ENCODE data around the gene ATCAY. TPM values are rescaled to one million over a fixed set of nuclear protein-coding genes. Genes with fewer than 3 reads are reported as not detected.

ATCAY gene, protein sequence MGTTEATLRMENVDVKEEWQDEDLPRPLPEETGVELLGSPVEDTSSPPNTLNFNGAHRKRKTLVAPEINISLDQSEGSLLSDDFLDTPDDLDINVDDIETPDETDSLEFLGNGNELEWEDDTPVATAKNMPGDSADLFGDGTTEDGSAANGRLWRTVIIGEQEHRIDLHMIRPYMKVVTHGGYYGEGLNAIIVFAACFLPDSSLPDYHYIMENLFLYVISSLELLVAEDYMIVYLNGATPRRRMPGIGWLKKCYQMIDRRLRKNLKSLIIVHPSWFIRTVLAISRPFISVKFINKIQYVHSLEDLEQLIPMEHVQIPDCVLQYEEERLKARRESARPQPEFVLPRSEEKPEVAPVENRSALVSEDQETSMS
- polyA plus RNA-seq (2013, experiment 1 of 2; ENCODE audit: insufficient read length), result 0.08 TPM
- 0.59 TPM for polyA plus RNA-seq (2013, experiment 2 of 2; ENCODE audit: insufficient read length)

DNA sequence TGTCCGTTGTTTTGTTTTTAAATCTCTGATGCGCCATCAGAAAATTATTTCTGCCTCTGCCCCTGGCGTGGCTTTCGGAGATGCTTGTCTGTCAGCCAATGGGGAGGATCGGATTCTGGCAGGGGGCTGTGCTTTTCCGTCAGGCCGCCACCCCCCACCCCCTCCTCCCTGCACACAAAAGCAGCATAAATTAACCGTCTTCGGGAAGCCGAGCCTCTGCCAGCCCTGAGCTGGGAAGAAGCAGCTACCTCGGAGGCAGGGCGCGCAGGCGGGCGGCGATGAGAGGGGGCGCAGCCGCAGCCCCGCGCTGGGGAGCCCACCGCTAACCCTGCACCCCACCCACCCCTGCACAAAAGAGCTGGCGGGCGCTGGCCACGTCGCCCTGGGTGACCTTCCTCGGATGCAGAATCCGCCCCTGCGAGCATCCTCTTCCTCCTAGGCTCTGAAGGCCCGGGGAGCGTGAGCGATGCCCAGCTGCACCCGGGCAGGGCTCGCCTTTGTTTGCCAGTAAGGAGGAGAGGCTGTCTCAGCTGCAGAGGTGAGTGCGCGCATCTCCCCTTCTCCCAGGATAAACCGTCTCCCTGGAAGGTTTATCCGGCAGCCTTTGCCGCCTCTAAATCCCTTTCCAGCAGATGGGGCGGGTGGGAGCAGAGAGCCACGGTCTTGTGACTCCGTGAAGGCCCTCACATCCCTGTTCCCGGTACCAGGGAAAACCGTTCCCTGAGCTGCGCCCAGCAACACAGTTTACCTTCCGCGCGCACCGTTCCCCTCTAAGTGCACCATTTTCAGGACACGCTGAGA is at the start of gene ATCAY:
ATCAY (plus strand) TSS at position 215 of the 801 bp plus-strand sequence. CDS start 5,083 bp downstream, outside the sequence.
- DNase-seq, result no peak

DNA sequence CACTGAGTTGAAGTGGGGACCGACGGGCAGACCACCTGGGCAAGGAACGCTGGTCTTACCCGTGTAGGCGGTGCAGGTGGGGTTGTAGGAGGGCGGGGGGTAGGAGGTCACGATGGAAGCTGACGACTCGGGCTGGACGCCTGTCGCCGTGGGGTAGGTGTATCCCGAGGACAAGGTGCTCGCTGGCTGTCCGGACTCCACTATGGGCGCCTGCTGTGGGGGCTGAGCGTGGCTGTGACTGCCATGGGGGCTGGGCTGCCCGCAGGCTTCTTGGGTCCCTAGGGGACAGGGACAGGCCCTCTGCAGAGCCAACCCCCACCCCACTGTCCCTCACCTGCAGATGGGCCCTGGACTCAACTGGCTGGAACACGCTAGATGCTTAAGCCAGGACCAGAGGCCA is 48.9 kb upstream of the ATCAY start:
- no peak for DNase-seq

- no peak for DNase-seq
Observed at GRCh38 chr19:3832001-3832400, 48.5 kb upstream of the ATCAY start.

GRCh38 chr19:3833578-3834348 is 46.7 kb upstream of the ATCAY start:
- DNase-seq, result no peak

DNA sequence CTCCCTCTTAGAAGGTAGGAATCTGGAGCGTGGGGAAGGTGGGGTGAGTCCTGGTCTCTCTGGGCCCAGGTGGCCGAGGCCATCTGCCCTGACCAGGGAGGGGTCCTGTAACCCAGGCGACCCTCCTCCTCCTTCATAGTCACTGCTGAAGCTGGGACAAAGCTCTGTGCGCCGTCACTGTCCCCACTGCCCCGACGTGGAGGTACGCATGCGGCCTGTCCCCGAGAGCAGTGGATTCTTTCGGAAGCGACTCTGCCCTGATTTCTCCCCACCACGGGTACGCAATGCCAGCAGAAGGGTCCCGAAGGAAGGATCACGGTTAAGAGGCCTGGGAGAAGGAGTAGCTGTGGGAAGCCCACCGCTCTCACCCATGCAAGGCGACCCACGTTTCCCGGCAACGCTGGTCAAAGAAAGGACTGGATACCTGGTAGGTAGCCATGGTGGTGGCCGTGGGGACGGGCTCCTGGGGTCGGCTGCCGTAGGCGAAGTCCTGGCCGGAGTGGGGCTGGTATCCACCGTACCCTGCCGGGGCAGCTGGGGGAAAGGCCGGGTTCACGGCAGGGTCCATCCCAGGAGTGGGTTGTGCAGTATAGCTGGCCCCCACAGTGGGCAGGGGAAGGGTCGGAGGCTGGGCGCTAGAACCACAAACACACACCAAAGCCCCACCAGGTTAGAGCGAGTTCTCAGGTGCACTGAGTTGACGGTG is 46.0 kb upstream of the ATCAY start:
- no peak for DNase-seq

DNA sequence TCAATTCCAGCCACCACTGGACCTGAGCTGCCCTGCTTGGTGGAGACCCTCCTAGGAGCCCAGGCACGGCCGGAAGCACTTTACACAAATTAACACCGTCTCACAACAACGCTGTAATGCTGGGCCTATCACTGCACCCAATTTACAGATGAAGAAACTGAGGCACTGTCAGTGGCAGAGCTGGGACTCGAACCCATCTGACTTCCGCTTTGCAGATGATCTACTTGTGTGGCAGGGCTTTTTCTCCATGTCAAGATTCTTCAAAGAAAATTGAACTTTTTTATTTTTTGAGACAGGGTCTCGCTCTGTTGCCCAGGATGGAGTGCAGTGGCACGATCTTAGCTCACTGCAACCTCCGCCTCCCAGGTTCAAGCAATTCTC is 45.4 kb upstream of the ATCAY start:
- no peak for DNase-seq

GRCh38 chr19:3836887-3837286 is 43.6 kb upstream of the ATCAY start:
- DNase-seq, result no peak

GRCh38 chr19:3837332-3837731 is 43.2 kb upstream of the ATCAY start:
- no peak for DNase-seq

DNA sequence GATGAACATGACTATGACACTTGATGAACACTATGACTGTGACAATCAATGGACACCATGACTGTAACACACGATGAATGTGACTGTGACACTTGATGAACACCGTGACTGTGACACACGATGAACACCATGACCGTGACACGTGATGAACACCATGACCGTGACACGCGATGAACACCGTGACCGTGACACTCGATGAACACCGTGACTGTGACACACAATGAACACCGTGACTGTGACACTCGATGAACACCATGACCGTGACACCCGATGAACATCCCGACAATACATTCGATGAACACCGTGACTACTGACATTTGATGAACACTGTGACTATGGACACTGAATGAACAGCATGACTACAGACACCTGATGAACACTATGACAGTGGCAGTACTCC is 42.6 kb upstream of the ATCAY start:
- no peak for DNase-seq

- no peak for DNase-seq
Observed at GRCh38 chr19:3838661-3839060, 41.8 kb upstream of the ATCAY start.

- no peak for DNase-seq
Observed at GRCh38 chr19:3839941-3840340, 40.5 kb upstream of the ATCAY start.

- DNase-seq, result no peak
Observed at GRCh38 chr19:3840804-3841203, 39.7 kb upstream of the ATCAY start.

GRCh38 chr19:3842948-3843347 is 37.5 kb upstream of the ATCAY start:
- DNase-seq, result no peak

- DNase-seq, result peak; percentile 53
Observed at GRCh38 chr19:3844596-3844995, 35.9 kb upstream of the ATCAY start.

- DNase-seq, result no peak
Observed at GRCh38 chr19:3849092-3849491, 31.4 kb upstream of the ATCAY start.

- DNase-seq, result no peak
Observed at GRCh38 chr19:3849787-3850186, 30.7 kb upstream of the ATCAY start.

DNA sequence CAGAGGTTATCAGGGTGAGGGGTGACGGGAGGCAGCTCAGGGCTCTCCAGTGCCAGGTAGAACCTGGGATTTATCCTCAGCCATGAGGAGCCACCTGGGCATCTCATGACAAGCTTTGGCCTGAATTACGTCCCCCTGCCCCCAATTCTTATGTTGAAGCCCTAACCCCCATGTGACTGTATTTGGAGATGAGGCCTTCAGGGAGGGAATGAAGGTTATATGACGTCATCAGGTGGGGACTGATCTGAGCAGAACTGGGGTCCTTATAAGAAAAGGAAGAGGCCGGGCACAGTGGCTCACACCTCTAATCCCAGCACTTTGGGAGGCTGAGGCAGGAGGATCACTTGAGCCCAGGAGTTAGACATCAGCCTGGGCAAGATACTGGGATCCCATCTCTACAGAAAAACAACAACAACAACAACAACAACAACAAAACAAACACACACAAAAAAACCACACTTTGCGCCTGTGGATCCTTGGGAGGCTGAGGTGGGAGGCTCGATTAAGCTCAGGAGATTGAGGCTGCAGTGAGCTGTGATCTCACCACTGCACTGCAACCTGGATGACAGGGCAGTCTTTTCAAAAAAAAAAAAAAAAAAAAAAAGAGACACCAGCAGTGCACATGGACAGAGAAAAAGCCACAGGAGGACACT is 30.0 kb upstream of the ATCAY start:
- no peak for DNase-seq

GRCh38 chr19:3851254-3852176 is 29.0 kb upstream of the ATCAY start:
- peak; percentile 5 for DNase-seq

GRCh38 chr19:3852177-3852511 is 28.3 kb upstream of the ATCAY start:
- no peak for DNase-seq

GRCh38 chr19:3852614-3853254 is 27.8 kb upstream of the ATCAY start:
- peak; percentile 89 for DNase-seq

Data from fibroblast of skin of scalp (primary cell).